HTERT RPE-1 (cell line): ENCODE results near the gene ATP8A2.

ENCODE experiments used
- in situ Hi-C: fragments of 300-500 bp; cut with MboI; formaldehyde crosslinking; loops from 4 replicates; pipeline ENCODE4 v1.14.3; 2020; ENCODE audit warnings: low sequenced_read_pairs

The ATP8A2 gene

DNA sequence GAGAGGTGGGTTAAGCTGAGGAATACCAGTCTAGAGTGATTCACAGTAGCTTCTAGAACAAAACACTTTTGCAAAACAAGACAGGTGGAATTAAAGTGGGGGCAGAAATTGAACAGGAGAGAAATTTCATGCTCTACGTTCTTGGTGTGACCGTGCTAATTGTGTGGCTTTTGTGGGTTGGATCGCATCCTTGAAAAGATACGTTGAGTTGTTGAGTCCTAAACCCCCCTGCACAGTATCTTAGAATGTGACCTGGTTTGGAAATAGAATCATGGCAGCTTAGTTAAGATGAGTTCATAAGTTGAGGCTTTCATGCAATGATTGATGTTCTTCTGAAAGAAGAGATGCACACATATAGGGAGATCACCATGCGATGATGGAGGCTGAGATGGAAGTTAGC, 308.2 kb downstream of the ATP8A2 start:
- in situ Hi-C loops: no loop called here

DNA sequence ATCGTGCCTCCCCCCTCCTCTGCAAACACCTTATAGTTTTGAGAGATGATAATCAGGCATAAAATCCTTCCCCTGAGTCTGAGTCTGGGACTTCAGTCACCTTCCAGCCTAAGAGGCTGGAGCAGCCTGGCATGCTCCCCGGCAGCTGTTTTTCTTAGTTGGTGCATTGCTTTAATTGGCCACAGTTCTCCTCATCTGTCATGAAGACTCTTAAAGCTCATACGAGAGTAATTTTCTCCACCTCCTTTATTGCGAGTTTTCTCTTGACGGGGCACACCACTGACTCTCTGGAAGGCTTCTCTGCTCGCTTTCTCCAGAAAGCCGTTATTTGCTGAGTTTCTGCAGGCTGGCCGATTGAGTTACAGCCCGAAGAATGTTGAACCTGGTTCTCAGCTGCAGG, 310.5 kb downstream of the ATP8A2 start:
- in situ Hi-C loops: no loop called here

DNA sequence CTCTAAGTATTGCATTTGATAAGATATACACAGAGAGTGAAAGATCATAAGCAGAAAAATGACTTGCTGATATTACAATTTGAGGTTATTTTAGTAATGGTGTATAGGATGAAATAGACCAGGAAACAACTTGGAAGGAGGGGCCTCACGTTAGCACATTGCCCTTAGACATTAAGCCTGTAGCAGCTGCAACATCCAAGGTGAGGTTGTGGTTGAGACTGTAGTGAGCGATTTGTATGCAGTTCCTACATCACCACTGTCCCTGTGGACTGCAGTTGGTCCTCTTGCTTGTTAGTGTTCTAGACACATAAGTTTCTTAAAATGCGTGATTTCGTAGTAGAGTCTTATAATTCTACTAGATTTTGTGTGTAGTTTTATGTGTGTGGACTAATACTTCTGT, 311.3 kb downstream of the ATP8A2 start:
- in situ Hi-C loops: no loop called here

DNA sequence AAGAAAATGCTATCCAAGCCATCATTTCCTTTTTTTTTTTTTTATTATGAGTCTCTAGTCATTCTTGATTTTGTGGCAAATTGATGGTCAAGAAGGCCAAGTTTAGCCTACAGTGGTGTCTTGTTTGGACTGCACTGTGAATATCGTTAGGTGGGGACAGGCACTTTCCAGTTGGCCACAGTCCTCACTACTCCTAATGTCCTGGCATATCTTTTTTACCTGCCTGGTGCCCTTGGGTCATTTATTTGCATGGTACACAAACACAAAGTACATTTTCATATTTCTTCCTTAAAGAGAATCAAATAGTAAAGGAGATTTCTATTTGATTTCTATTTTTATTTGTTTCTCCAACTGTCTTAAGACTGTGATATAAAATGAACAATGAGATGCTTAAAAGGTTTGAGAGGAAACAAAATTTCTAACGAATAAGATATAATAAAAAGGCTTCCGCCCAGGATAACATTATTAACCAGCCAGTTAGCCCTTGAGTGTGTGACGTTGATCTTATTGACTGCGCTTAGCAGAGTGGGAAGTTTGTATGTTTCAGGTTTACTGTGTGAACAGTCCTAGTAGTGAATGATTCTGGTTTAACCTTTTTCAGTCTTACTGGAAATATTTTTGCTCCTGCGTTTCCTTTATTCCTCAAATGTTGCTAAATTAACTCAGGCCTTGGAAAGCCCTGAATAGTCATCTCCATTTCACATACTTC, 312.0 kb downstream of the ATP8A2 start:
- in situ Hi-C loops: no loop called here

DNA sequence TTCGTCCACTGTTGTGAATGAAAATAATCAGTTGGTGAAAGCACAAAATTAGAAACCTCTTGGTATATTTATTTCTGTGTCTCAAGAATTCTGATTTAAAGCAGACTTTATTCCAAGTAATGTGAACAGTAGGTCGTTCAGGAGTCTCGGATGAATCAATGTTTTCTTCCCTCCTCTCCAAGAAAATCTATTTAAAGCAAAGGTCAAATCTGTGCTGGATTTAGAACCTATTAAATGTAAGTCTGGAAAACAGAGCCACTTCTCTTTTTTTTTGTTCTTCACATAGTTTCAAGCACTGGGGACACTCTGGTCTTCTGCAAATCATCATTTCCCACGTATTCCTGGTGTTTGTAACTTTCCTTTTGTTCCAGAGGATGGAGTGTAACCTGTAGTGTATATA, 312.7 kb downstream of the ATP8A2 start:
- in situ Hi-C loops: no loop called here

DNA sequence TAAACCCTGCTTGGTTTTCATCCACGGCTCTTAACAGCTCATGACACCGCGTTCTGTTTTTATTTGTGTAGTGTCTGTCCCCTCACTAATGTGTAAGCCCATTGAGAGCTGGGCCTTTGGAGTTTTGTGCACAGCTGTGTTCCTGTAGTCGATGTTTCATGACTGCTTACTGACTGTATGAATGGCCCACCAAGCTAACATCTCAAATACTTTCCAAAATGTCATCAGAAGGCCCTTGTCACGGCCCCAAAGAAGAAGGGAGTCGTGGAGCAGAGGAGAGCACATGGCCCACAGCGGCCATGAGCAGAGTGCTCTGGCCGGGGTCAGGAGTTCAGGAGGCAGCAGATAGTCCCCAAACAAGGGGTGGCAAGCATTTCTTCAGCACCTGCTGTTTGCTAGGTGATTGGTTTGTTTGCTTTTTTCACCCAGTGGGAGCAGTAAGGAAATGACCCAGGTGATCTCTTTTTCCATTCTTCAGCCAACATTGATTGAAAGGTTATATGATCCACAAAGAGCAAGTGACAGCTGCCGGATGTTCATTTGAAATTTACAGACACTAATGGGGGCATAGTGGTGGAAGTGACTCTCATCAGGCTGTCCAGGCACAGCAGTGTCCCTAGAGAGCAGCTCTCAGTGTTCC, 315.2 kb downstream of the ATP8A2 start:
- in situ Hi-C loops: no loop called here

DNA sequence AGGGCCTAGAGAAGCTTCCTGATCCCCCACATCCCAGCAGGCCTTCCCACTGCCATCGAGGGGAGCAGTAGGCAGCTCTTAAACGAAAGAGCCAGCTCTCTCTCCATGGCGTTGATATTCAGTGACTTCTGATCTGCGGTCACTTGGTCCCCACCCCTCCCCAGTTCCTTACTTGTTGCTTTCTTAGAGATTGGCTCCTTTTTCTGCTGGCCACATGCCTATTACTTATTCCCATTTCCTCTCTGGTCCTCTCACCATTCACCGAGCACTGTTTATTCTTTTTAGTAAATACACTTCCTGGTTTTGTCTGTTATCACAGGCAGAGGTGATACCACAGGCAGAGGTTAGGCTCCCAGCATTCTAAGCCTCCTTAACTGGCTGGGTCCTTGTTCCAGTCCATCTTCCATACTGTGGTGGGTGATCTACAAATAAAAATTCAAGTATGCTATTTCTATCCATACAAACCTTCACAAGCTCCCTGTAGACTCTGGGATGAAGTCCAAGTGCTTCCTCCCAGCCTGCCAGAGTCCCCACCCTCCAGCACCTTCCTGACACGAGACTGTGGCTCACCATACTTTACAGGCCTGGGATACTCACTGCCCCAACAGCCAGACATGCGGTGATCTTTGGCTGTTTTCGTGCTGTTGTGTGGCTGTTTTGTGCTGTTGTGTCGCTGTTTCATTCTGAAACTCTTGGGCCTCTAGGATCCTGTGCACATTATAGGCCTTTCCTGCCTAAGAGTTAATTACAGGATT, 315.9 kb downstream of the ATP8A2 start:
- in situ Hi-C loops: no loop called here

DNA sequence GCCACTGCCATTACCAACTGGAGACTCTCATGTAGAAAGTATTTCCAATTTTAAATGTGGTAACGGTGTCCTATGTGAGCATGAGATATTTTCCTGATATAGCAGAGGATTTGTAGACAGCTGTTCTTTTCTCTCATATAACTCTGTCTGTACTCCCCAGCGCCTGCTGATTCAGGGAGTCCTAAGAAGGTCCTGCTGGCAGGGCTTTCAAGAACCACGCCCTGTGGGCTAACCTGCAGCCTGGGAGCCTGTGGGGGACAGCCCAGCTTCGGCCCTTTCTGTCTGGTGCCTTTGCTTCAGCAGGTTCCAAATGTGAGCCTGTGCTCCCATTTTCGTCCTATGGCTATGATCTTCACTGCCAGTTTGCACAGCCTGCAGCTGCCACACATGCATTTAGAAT, 316.8 kb downstream of the ATP8A2 start:
- in situ Hi-C loops: no loop called here

DNA sequence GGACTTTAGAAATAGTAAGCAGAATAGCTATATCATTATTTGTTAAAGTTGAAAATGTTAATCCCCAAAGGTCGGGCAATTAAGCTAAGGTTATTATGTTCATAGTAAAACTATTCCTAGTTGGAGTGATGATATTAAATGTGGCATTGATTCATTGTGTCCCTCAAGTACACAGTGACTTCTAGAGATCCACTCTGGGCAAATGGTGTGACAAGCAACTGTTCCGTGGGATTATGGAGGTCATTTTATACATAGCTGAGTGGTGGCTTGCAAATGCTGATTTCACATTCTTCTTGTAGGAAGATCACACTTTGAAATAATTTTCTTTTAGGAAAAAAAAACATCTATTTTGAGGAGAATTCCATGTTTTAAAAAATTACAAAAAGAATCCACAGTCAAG, 317.8 kb downstream of the ATP8A2 start:
- in situ Hi-C loops: no loop called here

DNA sequence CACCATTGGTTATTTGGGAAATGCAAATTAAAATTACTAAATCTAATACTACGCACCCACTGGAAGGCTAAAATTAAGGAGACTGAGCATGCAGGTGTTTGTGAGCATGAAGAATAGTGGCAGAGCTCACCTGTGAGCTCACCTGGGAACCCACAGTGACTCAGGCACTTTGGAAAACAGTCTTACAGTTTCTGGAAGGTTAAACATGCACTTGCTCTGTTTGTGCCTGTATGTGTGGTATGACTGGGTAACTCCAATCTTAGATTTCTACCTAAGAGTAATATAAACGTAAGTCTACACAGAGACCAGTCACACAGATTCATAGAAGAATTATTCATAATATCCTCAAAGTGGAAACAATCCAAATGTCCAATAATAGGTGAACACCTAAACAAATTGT, 318.8 kb downstream of the ATP8A2 start:
- in situ Hi-C loops: no loop called here

DNA sequence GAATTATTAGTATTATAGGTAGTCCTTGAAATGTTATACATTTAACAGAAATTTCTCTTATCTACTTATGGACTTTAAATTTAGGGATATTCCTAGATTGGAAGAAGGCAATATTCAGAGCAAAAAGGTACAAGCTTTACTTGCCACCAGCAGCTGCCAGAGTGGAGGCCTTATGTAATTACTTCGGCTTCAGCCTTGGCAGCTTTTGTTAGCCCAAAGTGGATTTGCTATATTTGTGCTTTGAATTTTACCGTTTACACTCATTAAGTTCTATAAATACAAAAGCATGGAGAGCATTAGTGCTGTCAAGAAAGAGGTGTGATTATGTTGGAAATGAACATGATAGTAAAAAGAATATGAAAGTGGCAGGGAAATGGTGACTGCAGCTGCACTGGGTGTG, 319.9 kb downstream of the ATP8A2 start:
- in situ Hi-C loops: no loop called here

DNA sequence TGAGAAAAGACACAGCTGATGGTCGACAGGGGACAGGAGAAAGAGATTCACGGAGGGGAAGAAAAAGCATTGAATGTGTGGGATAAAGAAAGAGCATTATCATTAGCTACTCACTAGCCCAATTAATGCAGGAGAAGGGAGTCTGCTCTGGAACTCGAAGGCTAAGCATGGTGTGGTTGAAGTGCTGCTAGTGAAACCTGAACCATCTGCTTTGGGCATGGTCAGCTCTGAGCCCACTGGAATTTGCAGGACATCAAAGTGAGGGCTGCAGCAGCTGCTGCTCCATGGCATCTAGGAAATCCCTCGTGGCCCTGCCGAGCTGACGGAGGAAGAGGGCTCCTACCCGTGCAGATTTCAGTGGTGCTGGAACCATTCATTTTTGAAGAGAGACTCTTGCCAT, 320.3 kb downstream of the ATP8A2 start:
- in situ Hi-C loops: no loop called here

DNA sequence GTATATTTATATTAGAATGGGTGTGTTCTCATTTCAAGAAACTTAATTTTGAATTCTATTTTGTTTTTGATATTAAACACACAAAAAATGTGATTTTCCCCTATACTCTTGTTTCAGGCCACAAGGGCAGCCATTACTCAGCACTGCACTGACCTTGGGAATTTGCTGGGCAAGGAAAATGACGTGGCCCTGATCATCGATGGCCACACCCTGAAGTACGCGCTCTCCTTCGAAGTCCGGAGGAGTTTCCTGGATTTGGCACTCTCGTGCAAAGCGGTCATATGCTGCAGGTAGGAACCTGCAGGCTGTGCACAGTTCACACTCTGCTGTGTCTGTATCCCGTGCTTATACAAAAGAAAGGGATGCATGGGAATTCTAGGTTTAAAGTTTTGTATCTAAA, 327.3 kb downstream of the ATP8A2 start:
- in situ Hi-C loops: no loop called here

DNA sequence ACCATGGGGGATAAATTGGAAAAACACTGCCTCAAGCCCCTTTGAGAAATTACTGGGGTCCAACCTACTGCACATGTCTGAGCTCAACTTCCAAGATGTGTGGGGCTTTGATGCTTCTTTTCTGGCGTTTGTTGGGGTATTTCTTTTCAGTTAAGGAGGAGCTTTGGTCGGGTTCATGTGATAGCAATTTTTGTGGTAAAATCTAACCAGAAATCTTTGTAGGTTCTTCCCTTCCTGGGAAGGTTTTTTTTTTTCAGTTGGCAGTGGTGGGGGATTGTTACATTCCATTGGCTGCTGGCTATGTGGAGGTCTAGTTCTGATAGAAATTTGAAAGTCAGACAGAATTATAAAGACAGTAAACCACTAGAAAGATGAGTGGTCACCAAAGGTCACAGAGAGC, 327.8 kb downstream of the ATP8A2 start:
- in situ Hi-C loops: no loop called here

DNA sequence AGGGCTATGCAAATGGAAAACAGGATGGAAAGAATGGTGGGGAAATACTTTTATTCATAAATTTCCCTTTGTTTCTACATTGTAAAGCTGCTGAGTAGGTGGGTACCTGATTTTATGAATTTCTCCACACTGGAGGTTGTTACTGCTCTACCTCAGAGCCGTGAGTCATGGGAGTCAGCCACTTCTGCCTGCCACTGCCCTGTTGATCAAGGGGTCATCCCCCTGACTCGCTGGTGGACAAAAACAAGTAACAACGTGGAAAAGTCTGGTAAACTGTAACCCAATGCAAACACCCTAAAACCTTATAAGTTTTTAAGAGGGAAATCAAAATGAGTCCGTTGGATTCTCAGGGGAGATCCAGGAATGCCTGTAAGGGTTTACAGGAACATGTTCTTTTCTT, 329.5 kb downstream of the ATP8A2 start:
- in situ Hi-C loops: no loop called here

DNA sequence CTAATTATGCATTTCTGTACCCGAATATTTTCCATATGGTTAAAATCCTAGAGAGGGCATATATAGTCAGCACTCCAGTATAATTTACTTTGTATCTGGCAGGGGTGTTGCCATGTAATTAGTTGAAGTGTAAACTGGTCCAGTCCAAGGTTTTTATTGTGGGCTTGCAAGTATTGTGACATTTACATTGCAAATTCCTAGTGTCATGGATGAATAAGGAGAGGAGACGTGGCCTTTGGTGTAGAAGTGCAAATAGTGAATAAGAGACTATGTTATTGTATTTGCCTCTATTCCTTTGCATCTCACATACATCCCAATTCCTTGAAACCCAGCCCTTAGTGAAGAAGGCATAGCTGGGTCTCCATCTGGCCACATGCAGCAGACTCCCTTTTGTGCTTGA, 330.6 kb downstream of the ATP8A2 start:
- in situ Hi-C loops: no loop called here

DNA sequence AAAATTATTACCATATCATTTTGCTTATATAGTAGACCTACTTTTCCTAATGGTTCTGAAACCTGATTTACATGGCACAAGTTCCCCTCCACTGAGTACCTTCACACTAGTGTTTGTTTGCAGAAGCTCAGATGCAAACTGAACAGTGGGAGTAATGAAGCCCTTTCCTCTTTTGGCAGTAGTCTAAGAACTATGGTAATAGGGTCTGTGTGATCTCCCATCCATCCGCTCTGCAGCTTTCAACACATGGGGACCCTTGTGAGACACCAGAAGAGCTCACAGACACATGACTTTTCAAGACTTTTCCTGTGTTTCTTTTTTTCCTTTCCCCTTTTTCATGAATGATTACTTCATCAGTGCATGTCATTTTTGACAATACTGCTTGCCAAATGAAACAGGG, 336.0 kb downstream of the ATP8A2 start:
- in situ Hi-C loops: no loop called here

DNA sequence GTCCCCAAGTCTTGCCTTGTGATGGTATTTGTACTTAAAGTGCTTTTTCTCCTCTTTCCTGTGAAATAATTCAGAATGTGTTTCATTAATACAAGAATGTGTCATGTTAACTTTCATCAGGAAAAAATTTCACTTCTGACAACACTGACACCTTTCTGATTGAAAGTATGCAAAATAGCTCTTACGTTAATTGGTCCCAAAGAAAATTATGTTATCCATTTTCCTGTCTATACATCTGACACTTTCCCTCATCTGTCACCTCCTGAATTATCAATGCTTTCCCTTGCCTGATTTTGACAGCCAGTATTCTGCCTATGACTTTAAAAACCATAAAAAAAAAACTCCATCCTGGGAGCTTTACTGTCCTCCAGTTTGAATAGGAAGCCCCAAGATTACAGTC, 336.5 kb downstream of the ATP8A2 start:
- in situ Hi-C loops: no loop called here

DNA sequence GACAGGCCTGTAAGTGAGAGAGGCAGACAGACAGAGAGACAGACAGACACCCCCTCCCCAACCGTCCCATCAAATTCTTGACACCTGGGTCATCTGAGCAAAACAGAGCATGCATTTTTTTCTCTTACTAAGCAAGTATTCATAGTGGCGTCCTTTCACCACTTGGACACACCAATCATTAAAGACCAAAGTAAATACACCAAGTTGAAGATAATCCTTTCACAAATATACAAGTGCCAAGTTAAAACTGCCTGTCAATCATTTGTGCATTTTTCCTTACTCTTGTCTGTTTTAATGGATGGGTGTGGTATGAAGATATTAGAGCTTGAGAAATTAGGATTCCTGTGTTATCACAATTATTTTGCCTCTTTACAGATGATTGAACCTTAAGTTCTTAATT, 337.3 kb downstream of the ATP8A2 start:
- in situ Hi-C loops: no loop called here

DNA sequence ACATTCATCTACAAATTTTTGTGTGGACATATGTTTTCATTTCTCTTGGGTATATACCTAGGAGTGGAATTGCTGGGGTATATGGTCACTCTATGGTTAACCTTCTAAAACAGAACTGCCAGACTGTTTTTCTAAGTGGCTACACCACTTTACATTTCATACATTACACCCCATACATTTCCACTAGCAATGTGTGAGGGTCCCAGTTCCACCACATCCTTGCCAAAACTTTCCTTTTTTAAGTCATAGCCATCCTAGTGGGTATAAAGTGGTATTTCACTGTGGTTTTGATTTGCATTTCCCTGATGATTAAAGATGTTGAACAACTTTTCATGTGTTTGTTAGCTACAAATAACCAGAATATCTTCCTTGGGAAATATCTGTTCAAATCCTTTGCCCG, 344.0 kb downstream of the ATP8A2 start:
- in situ Hi-C loops: no loop called here

DNA sequence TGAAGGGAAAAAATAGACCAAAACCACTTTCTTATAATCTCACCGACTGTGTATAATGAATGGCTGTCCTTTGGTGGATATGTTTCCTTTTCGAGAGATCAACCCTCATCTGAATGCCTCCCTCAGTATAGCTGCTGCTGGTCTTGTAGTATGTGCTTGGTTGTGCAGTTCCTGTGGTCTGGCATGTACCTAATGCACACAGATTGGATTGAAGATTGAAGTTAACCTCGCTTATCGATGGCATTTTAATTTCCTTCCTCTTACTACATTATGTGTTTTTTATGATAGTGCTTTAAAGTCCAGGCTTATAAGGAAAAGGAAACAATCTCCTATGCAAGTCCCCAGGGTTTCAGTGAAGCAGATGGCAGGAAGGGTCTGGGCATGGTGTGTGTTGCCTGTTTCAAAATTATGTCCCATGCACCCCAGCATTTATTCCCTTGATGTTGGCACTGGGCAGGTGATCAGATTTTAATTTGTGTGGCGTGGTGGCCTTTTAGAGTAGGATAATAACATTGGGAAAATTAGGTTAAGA, 346.0 kb downstream of the ATP8A2 start:
- in situ Hi-C loops: no loop called here

DNA sequence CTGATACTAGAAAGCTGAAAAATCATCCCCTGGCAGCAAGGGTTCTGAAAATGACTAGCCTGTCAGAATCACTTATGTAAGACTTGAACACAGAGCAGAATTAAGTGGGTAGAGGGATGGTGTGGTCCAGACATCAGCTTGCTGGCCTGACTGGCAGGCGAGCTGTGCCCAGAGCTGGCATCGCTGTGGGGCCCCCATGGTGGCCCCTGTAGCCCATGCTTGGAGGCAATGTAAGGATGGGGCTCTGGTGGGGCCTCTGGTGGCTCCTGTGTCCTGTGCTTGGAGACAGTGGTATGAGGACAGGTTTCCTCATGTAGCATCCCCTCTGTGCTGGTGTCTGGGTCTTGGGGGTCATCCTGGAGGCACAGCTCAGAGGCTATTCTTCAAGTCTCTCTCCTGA, 347.9 kb downstream of the ATP8A2 start:
- in situ Hi-C loops: no loop called here
